ENCODE measurements around the gene MTERF4. TPM values are rescaled to one million over a fixed set of nuclear protein-coding genes. Genes with fewer than 3 reads are reported as not detected.

Gene MTERF4
- total and polyA plus RNA-seq, 2 of the 13 experiments (the other 11 are each of a cell fraction or from before 2014, with no cell fraction given) = 50.5 to 59.8 TPM

DNA sequence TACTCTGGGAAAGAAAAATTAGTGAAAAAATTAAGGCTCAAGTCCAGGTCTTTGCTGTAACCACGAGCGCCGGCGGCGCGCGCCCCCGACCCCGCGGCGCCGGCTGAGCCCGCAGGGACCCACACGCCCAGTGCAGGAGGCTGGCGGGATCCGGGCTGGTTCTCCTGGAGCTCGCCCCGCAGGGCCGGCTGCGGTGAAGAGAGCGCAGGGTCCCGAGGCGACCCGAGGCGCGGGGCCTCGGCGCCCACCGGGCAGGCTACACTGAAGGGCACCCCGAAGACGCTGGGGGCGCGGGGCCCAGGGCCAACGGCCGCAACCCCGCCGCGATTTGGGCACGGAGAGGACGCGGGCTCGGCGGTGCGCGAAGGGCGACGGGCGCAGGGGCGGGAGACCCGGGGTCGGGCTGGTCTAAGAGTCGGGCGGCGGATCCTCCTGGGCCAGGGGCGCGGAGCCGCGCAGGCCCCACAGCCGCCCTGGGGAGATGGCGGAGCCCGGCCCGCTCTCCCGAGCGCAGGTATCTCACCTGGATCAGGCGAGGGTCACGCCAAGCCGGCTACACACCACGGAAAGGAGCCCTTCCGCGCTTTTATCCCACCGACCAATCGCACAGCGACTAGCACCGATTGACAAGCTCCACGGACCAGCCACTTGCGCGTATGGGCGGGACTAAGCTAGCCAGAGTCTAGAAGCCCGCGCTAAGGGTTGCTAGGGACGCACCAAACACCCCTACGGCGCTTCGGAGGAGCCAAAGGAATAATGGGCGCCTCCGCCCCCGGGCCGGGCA, 47.0 kb upstream of the MTERF4 start, which contains the start of gene PASK (continued):
- TF ChIP-seq SNAPC2 (CRISPR knock-in tag; IDR thresholded peaks at IDR 0.05) = 0 out of 2 replicates have a peak, but pooled peaks have one; percentile 35
- no peak for TF ChIP-seq MIXL1 (CRISPR knock-in tag; IDR thresholded peaks at IDR 0.05)
- no peak for TF ChIP-seq ZBTB37 (CRISPR knock-in tag; IDR thresholded peaks at IDR 0.05)
- no peak for TF ChIP-seq MAFF (IDR thresholded peaks at IDR 0.05; ENCODE audit: low read depth, low read length)
- no peak for TF ChIP-seq FOXO1 (CRISPR knock-in tag; IDR thresholded peaks at IDR 0.05)
- TF ChIP-seq MBNL3 (CRISPR knock-in tag; conservative IDR thresholded peaks at IDR 0.05) = no peak
- no peak for TF ChIP-seq SOX6 (IDR thresholded peaks at IDR 0.05)
- TF ChIP-seq SOX6 (CRISPR knock-in tag; IDR thresholded peaks at IDR 0.05) = no peak; the same call in 1 of the 2 replicates
- TF ChIP-seq HOXA3 (CRISPR knock-in tag; IDR thresholded peaks at IDR 0.05) = peak; percentile 63; the same call in 1 of the 2 replicates
- peak; percentile 64; the same call in 1 of the 2 replicates for TF ChIP-seq BRF2 (CRISPR knock-in tag; IDR thresholded peaks at IDR 0.05)
- no peak for TF ChIP-seq SMARCC2 (IDR thresholded peaks at IDR 0.05)
- no peak for TF ChIP-seq ZNF317 (CRISPR knock-in tag; IDR thresholded peaks at IDR 0.05)
- TF ChIP-seq RFX1 (IDR thresholded peaks at IDR 0.05) = peak; percentile 78; the same call in 1 of the 2 replicates
- no peak for TF ChIP-seq NCOA2 (CRISPR knock-in tag; IDR thresholded peaks at IDR 0.05)
- TF ChIP-seq, protein P1, sequence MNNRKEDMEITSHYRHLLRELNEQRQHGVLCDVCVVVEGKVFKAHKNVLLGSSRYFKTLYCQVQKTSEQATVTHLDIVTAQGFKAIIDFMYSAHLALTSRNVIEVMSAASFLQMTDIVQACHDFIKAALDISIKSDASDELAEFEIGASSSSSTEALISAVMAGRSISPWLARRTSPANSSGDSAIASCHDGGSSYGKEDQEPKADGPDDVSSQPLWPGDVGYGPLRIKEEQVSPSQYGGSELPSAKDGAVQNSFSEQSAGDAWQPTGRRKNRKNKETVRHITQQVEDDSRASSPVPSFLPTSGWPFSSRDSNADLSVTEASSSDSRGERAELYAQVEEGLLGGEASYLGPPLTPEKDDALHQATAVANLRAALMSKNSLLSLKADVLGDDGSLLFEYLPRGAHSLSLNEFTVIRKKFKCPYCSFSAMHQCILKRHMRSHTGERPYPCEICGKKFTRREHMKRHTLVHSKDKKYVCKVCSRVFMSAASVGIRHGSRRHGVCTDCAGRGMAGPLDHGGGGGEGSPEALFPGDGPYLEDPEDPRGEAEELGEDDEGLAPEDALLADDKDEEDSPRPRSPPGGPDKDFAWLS (CRISPR knock-in tag; IDR thresholded peaks at IDR 0.05; ENCODE audit: borderline replicate concordance) = no peak
- no peak for TF ChIP-seq SUZ12 (IDR thresholded peaks at IDR 0.05; ENCODE audit: low read depth, low read length)
- TF ChIP-seq FOXJ3 (CRISPR knock-in tag; IDR thresholded peaks at IDR 0.05; ENCODE audit: borderline replicate concordance) = no peak
- no peak for TF ChIP-seq ZNF234 (CRISPR knock-in tag; conservative IDR thresholded peaks at IDR 0.05)
- no peak for TF ChIP-seq RCOR2 (CRISPR knock-in tag; IDR thresholded peaks at IDR 0.05)
- no peak for TF ChIP-seq ZZZ3 (CRISPR knock-in tag; IDR thresholded peaks at IDR 0.05; ENCODE audit: borderline replicate concordance)
- TF ChIP-seq ZKSCAN1 (IDR thresholded peaks at IDR 0.05; ENCODE audit: low read length) = no peak
- no peak for TF ChIP-seq CENPT (CRISPR knock-in tag; IDR thresholded peaks at IDR 0.05; ENCODE audit: low read depth)
- TF ChIP-seq, protein P2, sequence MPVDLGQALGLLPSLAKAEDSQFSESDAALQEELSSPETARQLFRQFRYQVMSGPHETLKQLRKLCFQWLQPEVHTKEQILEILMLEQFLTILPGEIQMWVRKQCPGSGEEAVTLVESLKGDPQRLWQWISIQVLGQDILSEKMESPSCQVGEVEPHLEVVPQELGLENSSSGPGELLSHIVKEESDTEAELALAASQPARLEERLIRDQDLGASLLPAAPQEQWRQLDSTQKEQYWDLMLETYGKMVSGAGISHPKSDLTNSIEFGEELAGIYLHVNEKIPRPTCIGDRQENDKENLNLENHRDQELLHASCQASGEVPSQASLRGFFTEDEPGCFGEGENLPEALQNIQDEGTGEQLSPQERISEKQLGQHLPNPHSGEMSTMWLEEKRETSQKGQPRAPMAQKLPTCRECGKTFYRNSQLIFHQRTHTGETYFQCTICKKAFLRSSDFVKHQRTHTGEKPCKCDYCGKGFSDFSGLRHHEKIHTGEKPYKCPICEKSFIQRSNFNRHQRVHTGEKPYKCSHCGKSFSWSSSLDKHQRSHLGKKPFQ (CRISPR knock-in tag; IDR thresholded peaks at IDR 0.05; ENCODE audit: insufficient replicate concordance) = peak; percentile 74
- TF ChIP-seq RFXANK (CRISPR knock-in tag; IDR thresholded peaks at IDR 0.05) = no peak
- TF ChIP-seq, protein P3, sequence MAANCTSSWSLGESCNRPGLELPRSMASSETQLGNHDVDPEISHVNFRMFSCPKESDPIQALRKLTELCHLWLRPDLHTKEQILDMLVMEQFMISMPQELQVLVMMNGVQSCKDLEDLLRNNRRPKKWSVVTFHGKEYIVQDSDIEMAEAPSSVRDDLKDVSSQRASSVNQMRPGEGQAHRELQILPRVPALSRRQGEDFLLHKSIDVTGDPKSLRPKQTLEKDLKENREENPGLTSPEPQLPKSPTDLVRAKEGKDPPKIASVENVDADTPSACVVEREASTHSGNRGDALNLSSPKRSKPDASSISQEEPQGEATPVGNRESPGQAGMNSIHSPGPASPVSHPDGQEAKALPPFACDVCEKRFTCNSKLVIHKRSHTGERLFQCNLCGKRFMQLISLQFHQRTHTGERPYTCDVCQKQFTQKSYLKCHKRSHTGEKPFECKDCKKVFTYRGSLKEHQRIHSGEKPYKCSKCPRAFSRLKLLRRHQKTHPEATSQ (CRISPR knock-in tag; IDR thresholded peaks at IDR 0.05; ENCODE audit: borderline replicate concordance) = no peak
